ENCODE measurements around the gene ATP8A2. TPM values are rescaled to one million over a fixed set of nuclear protein-coding genes. Genes with fewer than 3 reads are reported as not detected.

The ATP8A2 gene
- total and polyA plus RNA-seq, 4 donors = 0.01 to 0.08 (median 0.05) TPM; not detected in 1

DNA sequence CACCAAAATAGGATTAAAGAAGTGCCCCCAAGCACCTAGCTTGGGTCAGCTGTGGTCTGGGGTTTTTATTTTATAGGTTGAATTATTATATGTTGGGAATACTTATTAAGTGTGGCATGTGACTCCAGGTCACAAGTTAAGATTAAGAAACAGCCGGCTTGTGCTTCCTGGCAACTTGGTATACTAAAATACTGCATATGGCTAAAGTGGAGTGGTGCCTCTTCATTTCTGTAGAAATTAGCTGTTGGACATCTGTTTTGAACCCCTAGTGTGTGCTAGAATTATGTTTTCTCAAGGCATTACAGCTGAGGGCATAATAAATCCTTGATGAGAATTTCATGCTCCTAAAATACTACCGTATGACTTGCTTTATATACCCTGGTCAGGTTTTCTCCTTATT lies 393.5 kb downstream of the ATP8A2 start:
- TF ChIP-seq GABPA (IDR thresholded peaks at IDR 0.05 in 1 of 2, conservative IDR thresholded peaks at IDR 0.05 in 1 of 2) = no peak
- TF ChIP-seq YY1 (IDR thresholded peaks at IDR 0.05) = no peak
- no peak for TF ChIP-seq RXRA (IDR thresholded peaks at IDR 0.05)
- TF ChIP-seq FOXA2 (IDR thresholded peaks at IDR 0.05) = no peak
- TF ChIP-seq, protein P1, sequence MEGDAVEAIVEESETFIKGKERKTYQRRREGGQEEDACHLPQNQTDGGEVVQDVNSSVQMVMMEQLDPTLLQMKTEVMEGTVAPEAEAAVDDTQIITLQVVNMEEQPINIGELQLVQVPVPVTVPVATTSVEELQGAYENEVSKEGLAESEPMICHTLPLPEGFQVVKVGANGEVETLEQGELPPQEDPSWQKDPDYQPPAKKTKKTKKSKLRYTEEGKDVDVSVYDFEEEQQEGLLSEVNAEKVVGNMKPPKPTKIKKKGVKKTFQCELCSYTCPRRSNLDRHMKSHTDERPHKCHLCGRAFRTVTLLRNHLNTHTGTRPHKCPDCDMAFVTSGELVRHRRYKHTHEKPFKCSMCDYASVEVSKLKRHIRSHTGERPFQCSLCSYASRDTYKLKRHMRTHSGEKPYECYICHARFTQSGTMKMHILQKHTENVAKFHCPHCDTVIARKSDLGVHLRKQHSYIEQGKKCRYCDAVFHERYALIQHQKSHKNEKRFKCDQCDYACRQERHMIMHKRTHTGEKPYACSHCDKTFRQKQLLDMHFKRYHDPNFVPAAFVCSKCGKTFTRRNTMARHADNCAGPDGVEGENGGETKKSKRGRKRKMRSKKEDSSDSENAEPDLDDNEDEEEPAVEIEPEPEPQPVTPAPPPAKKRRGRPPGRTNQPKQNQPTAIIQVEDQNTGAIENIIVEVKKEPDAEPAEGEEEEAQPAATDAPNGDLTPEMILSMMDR (IDR thresholded peaks at IDR 0.05; ENCODE audit: low read depth, low read length, missing input control) = no peak
- TF ChIP-seq NR2F2 (IDR thresholded peaks at IDR 0.05) = no peak
- TF ChIP-seq JUND (IDR thresholded peaks at IDR 0.05) = no peak
- no peak for TF ChIP-seq FOXA1 (IDR thresholded peaks at IDR 0.05)
- TF ChIP-seq TAF1 (conservative IDR thresholded peaks at IDR 0.05) = no peak
- Histone ChIP-seq H3K27ac (ENCODE audit: low read depth in 1 of 2, low read length in 2 of 2) (no peak overlapping the region), H3K27me3 (ENCODE audit: control insufficient read depth in 4 of 4, insufficient read depth in 4 of 4, low read length in 3 of 4) (peaks cover 0 to 5% (median 0%) of the 10 kb centered on the region in 4 donors), H3K4me3 (ENCODE audit: low read depth in 1 of 3, low read length in 3 of 3) (no peak overlapping the region), H3K4me1 (ENCODE audit: control insufficient read depth in 4 of 4, insufficient read depth in 4 of 4, low read length in 3 of 4) (no peaks in the 10 kb centered on the region), H3K9me3 (ENCODE audit: control insufficient read depth in 4 of 4, low read length in 3 of 4) (no peaks in the 10 kb centered on the region), H3K9ac (ENCODE audit: low read depth in 1 of 2, low read length in 2 of 2) (no peak overlapping the region), H3K36me3 (ENCODE audit: control insufficient read depth in 4 of 4, insufficient read depth in 3 of 4, low read depth in 1 of 4, low read length in 3 of 4) (no peaks in the 10 kb centered on the region)
- WGBS = 87% methylated on average over 2 of the region's 2 CpGs
- DNase-seq (ENCODE audit: low spot score) = no peak

DNA sequence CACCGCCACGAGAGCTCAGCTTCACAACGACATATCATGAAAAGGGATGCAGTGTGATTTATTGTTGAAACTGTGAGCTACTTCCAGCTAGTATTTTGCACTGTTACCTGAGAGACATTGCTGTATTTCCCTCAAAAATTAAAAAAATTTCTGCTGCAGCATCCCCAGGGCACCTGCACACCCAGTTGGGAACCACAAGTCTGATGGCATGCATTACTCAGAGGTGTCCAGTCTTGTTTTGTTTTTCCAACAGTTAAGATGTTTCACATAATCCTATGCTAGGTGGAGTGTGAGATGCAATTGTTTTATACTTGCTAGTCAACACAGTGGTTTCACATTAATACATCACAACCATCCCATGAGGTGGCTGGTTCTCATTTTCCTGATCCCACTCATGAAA lies 394.8 kb downstream of the ATP8A2 start:
- peaks cover 0 to 5% (median 0%) of the 10 kb centered on the region in 4 donors for H3K27me3 ChIP-seq (ENCODE audit: control insufficient read depth in 4 of 4, insufficient read depth in 4 of 4, low read length in 3 of 4)
- H3K9me3 ChIP-seq (ENCODE audit: control insufficient read depth in 4 of 4, low read length in 3 of 4) = no peaks in the 10 kb centered on the region
- whole genome bisulfite sequencing = 93% methylated on average over 3 of the region's 3 CpGs
- H3K4me3 ChIP-seq (ENCODE audit: low read depth in 1 of 3, low read length in 3 of 3) = no peak overlapping the region
- H3K4me1 ChIP-seq (ENCODE audit: control insufficient read depth in 4 of 4, insufficient read depth in 4 of 4, low read length in 3 of 4) = no peaks in the 10 kb centered on the region
- TF ChIP-seq NR2F2 (IDR thresholded peaks at IDR 0.05) (no peak), SP1 (IDR thresholded peaks at IDR 0.05) (no peak), FOXA1 (IDR thresholded peaks at IDR 0.05) (no peak), FOXA2 (IDR thresholded peaks at IDR 0.05) (no peak), HNF4A (conservative IDR thresholded peaks at IDR 0.05) (no peak), TAF1 (conservative IDR thresholded peaks at IDR 0.05) (no peak), HNF4G (IDR thresholded peaks at IDR 0.05) (no peak), RAD21 (IDR thresholded peaks at IDR 0.05) (no peak), RXRA (IDR thresholded peaks at IDR 0.05) (no peak), GABPA (IDR thresholded peaks at IDR 0.05 in 1 of 2, conservative IDR thresholded peaks at IDR 0.05 in 1 of 2) (no peak), EGR1 (IDR thresholded peaks at IDR 0.05; ENCODE audit: low read depth in 2 of 2) (no peak)
- TF ChIP-seq, protein P2, sequence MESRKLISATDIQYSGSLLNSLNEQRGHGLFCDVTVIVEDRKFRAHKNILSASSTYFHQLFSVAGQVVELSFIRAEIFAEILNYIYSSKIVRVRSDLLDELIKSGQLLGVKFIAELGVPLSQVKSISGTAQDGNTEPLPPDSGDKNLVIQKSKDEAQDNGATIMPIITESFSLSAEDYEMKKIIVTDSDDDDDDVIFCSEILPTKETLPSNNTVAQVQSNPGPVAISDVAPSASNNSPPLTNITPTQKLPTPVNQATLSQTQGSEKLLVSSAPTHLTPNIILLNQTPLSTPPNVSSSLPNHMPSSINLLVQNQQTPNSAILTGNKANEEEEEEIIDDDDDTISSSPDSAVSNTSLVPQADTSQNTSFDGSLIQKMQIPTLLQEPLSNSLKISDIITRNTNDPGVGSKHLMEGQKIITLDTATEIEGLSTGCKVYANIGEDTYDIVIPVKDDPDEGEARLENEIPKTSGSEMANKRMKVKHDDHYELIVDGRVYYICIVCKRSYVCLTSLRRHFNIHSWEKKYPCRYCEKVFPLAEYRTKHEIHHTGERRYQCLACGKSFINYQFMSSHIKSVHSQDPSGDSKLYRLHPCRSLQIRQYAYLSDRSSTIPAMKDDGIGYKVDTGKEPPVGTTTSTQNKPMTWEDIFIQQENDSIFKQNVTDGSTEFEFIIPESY (IDR thresholded peaks at IDR 0.05) = no peak
- TF ChIP-seq, protein P3, sequence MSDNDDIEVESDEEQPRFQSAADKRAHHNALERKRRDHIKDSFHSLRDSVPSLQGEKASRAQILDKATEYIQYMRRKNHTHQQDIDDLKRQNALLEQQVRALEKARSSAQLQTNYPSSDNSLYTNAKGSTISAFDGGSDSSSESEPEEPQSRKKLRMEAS (IDR thresholded peaks at IDR 0.05) = no peak
- TF ChIP-seq, protein P1 (IDR thresholded peaks at IDR 0.05; ENCODE audit: low read depth, low read length, missing input control) = no peak
- TF ChIP-seq, protein P4, sequence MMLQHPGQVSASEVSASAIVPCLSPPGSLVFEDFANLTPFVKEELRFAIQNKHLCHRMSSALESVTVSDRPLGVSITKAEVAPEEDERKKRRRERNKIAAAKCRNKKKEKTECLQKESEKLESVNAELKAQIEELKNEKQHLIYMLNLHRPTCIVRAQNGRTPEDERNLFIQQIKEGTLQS (IDR thresholded peaks at IDR 0.05) = no peak
- no peak overlapping the region for H3K27ac ChIP-seq (ENCODE audit: low read depth in 1 of 2, low read length in 2 of 2)
- H3K9ac ChIP-seq (ENCODE audit: low read depth in 1 of 2, low read length in 2 of 2) = no peak overlapping the region
- DNase-seq (ENCODE audit: low spot score) = no peak
- H3K36me3 ChIP-seq (ENCODE audit: control insufficient read depth in 4 of 4, insufficient read depth in 3 of 4, low read depth in 1 of 4, low read length in 3 of 4) = no peaks in the 10 kb centered on the region

Measured in liver (tissue), 9 donors.